ENCODE measurements around the gene PFKL.
"Not testable (repeated sequence)": the region's sequence is repeated elsewhere in the genome, so short reads cannot be mapped to it uniquely, and the experiment has no call there.

The PFKL gene

GRCh38 chr21:44279354-44280260, 20.2 kb upstream of the PFKL start:
- no peak for FAIRE-seq

- no peak for FAIRE-seq
These were observed 18.1 kb upstream of the PFKL start for GRCh38 chr21:44281801-44282200.

GRCh38 chr21:44282370-44282769, 17.5 kb upstream of the PFKL start:
- FAIRE-seq = no peak

GRCh38 chr21:44283211-44283785, 16.6 kb upstream of the PFKL start:
- FAIRE-seq = not testable (repeated sequence)

- FAIRE-seq = no peak
These were observed 15.9 kb upstream of the PFKL start for GRCh38 chr21:44283948-44284347.

- no peak for FAIRE-seq
These were observed 14.5 kb upstream of the PFKL start, which contains the start of gene AIRE for GRCh38 chr21:44285138-44285992. AIRE (plus strand) TSS chr21:44285876; CDS start chr21:44286007, 131 bp downstream.

GRCh38 chr21:44286086-44286715, 13.7 kb upstream of the PFKL start:
- FAIRE-seq = no peak

- FAIRE-seq = no peak
These were observed 12.9 kb upstream of the PFKL start for GRCh38 chr21:44286716-44287632.

GRCh38 chr21:44288251-44289110, 11.4 kb upstream of the PFKL start:
- FAIRE-seq = no peak

GRCh38 chr21:44289381-44290010, 10.4 kb upstream of the PFKL start:
- no peak for FAIRE-seq

GRCh38 chr21:44290327-44291077, 9.4 kb upstream of the PFKL start:
- no peak for FAIRE-seq

- FAIRE-seq = no peak
These were observed 8.5 kb upstream of the PFKL start for GRCh38 chr21:44291078-44291935.

- FAIRE-seq = no peak
These were observed 7.7 kb upstream of the PFKL start for GRCh38 chr21:44291936-44292811.

- no peak for FAIRE-seq
These were observed 7.0 kb upstream of the PFKL start for GRCh38 chr21:44292812-44293195.

- FAIRE-seq = no peak
These were observed 6.2 kb upstream of the PFKL start for GRCh38 chr21:44293551-44294231.

- FAIRE-seq = no peak
These were observed 5.3 kb upstream of the PFKL start for GRCh38 chr21:44294391-44295162.

Measured in endometrium (tissue), 2 donors.